GM19468 (cell line): ENCODE data around the gene PDZD4.

Experiments used
- ATAC-seq: cut with Tn5 transposase; IDR thresholded peaks from one replicate; pipeline ENCODE4 v1.9.1; 2021; ENCODE audit warnings: mild to moderate bottlenecking, moderate library complexity, moderate number of reproducible peaks; ENCODE audit not compliant: unreplicated experiment; ENCODE audit errors: extremely low read depth

The PDZD4 gene

DNA sequence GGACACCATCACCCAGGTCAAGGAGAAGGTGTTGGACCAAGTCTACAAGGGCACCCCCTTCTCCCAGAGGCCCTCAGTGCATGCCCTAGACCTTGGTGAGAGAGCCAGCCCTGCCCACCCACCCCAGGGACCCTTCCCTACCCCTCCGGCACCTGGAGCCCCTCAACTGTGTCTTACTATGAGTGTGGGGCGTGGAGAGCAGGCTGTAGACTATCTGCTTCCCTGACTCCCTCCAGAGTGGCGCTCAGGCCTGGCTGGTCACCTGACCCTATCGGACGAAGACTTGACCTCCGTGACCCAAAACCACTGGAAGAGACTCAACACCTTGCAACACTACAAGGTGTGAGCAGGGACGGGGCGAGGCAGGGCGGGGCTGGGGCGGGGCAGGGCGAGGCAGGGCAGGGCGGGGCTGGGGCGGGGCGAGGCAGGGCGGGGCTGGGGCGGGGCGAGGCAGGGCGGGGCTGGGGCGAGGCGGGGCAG is 54.2 kb downstream of the PDZD4 start:
- no peak for ATAC-seq

GRCh38 chrX:153775293-153776119 is 54.8 kb downstream of the PDZD4 start:
- no peak for ATAC-seq

DNA sequence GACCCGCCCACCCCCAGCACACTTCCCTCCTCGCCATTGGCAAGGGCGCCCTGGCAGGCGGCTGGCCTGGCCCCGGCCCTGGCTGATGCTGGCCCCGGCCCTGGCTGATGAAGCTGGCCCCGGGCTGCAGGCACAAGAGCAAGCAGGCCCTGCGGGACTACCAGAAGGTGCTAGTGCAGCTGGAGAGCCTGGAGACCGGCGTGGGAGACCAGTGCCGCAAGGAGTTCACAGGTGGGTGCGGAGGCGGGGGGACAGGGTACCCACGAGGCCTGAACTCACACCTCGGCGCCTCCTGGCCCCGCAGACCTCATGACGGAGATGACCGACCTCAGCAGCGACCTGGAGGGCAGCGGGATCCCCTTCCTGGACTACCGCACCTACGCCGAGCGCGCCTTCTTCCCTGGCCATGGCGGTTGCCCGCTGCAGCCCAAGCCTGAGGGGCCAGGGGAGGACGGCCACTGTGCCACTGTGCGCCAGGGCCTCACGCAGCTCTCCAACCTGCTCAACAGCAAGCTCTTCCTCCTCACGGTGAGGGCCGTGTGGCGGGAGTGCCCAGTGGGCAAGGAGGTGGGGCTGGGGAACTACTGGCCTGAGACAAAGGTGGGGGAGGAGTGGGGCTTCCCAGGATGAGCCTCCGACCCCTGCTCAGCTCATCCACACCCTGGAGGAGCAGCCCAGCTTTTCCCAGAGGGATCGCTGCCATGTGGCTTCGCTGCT is 55.6 kb downstream of the PDZD4 start:
- no peak for ATAC-seq

DNA sequence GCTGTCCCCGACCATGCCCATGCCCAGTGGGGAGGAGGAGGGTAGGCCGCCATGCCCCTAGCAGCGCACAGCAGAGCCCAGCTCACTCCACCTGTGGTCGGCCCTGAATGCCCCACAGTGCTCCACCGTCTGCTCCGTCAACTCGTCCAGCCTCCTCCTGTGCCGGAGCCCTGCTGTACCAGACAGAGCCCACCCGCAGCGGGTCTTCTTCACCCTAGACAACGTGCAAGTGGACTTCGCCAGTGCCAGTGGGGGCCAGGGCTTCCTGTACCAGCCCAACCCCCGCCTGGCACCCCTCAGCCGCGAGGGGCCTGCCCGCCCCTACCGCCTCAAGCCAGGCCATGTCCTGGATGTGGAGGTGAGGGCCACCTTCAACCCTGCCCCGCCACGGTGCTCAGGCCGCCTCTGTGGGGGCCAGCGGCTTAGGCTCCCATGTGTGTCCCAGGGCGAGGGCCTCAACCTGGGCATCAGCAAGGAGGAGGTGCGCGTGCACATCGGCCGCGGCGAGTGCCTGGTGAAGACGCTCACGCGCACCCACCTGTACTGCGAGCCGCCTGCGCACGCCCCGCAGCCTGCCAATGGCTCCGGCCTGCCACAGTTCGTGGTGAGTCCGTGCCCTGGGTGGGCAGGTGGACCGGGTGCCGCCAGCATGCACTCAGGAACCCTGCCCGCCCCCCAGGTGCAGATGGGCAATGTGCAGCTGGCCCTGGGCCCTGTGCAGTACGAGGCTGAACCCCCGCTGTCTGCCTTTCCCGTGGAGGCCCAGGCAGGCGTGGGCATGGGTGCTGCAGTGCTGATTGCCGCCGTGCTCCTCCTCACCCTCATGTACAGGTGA is 56.4 kb downstream of the PDZD4 start:
- no peak for ATAC-seq

DNA sequence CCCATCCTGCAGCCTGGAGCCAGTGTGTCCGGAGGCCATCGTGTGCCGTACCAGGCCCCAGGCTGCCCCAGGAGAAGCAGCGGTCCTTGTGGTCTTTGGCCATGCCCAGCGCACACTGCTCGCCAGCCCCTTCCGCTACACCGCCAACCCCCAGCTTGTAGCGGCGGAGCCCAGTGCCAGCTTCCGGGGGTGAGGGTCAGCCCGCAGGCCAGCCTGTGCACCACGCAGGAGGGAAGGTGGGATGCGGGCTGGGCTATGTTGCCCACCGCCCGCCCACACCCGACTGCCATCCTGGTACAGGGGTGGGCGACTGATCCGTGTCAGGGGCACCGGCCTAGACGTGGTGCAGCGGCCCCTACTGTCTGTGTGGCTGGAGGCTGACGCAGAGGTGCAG is 57.1 kb downstream of the PDZD4 start:
- ATAC-seq = no peak

DNA sequence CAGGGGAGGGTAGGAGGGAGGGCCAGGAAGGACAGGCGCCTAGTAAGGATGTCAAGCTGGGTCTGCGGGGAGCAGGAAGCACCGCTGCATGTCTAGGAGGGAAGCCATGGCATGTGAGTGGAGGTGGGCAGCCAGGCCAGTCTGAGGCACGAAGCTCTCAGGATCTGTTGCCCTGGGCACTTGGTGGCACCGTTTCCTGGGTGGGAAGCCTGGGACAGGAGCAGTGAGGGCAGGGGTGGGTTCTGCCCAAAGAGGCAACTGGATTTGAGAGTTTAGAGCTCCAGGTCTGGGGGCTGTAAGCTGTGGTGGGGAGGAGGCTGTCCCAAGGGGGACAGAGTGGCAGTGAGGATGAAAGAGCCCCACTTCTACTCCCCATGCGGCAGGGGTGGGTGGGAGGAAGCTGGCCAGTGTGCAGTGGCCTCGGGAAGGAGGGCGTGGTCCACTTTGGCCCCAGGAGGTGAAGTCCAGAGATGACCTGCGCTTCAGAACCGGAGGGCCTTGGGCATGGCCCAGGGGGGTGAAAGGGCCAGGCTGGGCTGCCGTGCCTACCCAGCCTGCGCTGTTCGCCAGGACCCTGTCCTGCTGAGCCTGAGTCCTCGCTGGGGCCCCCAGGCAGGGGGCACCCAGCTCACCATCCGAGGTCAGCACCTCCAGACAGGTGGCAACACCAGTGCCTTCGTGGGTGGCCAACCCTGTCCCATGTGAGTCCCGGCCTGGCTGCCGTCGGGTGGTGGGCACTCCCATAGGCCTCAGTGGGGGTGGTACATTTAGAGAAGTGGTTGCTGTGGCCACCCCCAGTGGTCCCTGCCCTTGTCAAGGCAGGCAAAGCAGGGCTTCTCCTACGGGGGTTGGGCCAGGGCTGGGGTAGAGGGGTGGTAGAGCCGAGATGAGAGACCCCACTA is 57.8 kb downstream of the PDZD4 start:
- no peak for ATAC-seq

DNA sequence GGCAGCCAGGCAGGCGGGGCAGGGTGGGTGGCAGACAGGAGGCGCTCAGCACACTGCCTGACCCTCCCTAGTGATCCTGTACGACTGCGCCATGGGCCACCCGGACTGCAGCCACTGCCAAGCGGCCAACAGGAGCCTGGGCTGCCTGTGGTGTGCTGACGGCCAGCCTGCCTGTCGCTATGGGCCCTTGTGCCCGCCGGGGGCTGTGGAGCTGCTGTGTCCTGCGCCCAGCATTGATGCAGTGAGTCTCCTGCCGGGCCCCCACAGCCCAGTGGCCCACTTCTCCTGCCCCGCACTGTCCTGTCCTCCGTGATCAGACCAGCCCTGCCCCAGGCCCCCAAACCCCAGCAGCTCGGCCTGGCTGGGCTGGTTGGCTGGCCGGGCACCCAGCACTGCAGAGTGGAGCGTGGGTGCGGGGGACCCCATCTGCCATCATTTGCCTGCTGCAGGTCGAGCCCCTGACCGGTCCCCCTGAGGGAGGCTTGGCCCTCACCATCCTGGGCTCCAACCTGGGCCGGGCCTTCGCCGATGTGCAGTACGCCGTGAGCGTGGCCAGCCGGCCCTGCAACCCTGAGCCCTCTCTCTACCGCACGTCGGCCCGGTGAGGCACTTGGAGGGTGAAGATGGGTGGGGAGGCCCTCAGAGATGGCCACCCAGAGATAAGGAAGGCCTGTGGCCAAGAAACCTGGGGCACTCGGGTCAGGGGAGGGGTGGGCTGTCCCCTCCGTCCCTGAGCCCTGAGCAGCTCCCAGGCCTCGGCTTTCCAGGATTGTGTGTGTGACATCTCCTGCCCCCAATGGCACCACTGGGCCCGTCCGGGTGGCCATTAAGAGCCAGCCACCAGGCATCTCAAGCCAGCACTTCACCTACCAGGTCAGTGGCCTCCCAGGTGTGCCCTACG is 58.7 kb downstream of the PDZD4 start:
- ATAC-seq = no peak

GRCh38 chrX:153770601-153771414 is 59.5 kb downstream of the PDZD4 start:
- ATAC-seq = no peak

DNA sequence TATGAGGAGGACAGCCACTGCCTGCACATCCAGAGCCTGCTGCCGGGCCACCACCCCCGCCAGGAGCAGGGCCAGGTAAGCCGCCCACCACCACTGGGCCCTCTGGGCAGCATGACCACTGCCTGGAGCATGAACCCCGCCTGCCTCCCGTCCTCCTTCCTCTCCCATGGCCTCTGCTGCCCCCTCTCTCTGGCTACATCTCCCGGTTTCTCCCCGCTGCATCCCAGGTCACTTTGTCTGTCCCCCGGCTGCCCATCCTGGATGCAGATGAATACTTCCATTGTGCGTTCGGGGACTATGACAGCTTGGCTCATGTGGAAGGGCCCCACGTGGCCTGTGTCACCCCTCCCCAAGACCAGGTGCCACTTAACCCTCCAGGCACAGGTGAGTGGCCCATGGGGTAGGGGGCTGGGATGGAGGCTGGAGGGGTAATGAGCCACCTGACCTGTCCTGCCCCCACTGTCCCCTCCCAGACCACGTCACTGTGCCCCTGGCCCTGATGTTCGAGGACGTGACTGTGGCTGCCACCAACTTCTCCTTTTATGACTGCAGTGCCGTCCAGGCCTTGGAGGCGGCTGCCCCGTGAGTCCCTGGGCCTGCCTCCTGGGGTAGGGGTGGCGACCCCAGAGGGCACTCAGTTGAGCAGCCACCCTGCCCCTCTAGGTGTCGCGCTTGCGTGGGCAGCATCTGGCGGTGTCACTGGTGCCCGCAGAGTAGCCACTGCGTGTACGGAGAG is 60.3 kb downstream of the PDZD4 start:
- no peak for ATAC-seq

- ATAC-seq = no peak
Measured at GRCh38 chrX:153769158-153769864, 61.0 kb downstream of the PDZD4 start.

GRCh38 chrX:153768311-153769157 is 61.8 kb downstream of the PDZD4 start:
- no peak for ATAC-seq

- no peak for ATAC-seq
Measured at GRCh38 chrX:153767674-153768055, 62.7 kb downstream of the PDZD4 start.

DNA sequence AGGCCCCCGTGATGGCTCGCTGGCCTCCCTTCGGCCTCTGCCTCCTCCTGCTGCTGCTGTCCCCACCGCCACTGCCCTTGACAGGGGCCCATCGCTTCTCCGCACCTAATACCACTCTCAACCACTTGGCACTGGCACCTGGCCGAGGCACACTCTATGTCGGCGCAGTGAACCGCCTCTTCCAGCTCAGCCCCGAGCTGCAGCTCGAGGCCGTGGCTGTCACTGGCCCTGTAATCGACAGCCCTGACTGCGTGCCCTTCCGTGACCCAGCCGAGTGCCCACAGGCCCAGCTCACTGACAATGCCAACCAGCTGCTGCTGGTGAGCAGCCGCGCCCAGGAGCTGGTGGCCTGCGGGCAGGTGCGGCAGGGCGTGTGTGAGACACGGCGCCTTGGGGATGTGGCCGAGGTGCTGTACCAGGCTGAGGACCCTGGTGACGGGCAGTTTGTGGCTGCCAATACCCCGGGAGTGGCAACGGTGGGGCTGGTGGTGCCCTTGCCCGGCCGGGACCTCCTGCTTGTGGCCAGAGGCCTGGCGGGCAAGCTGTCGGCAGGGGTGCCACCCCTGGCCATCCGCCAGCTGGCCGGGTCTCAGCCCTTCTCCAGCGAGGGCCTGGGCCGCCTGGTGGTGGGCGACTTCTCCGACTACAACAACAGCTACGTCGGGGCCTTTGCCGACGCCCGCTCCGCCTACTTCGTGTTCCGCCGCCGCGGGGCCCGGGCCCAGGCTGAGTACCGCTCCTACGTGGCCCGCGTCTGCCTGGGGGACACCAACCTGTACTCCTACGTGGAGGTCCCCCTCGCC is 63.3 kb downstream of the PDZD4 start:
- no peak for ATAC-seq

DNA sequence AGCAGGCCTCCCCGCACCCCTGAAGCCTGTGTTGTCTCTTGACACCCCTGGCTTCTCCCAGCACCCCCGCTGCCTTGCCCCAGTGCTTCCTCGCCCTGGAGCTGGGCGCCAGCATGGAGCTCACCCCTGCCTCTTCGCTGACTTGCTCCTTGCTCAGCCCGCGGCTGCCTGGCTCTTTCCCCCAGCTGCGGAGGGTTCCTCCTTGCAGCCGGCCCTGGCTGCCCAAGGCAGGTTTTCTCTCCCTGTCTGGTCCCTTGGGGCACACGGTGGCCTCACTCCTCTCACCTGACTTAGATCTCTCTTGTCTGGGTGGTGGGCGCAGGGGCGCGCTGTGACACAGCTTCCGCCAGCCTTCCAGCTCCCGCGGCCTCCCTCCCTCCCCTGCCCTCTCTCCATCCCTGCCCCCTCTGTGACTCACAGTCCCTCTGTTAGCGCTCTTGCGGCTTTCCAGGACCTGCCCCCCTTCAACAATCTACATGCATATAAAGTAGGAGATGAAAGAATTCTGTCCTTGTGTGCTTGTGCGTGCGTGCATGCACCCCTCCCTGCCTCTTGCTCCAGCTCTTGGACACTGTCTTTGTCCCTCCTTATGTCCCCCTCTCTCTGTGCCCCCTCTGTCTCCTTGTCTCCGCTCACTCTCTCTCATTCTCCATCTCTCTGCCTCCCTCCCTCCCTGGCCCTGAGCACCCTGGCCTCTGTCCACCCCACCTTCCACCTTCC is 64.1 kb downstream of the PDZD4 start:
- no peak for ATAC-seq
